Loucy (cell line): ENCODE results near the gene TAF4B.

Source experiments
- CTCF ChIP-seq: fragments of 200-600 bp; sonication (generic); conservative IDR thresholded peaks from 2 replicates; pipeline ENCODE4 v1.5.1; 2014; ENCODE audit warnings: mild to moderate bottlenecking, antibody characterized with exemption, low read length
- EZH2phosphoT487 ChIP-seq: fragments of 200-600 bp; IDR thresholded peaks from 2 replicates; pipeline ENCODE4 v1.6.1; 2018; ENCODE audit warnings: antibody characterized with exemption, mild to moderate bottlenecking, moderate library complexity, borderline replicate concordance

- no peak for TF ChIP-seq CTCF
- no peak for TF ChIP-seq EZH2phosphoT487
Observed at GRCh38 chr18:26421503-26421902, 195.3 kb downstream of the TAF4B start.
